Neural cell (in vitro differentiated cells): ENCODE data around the gene BTBD9. TPM values are rescaled to one million over a fixed set of nuclear protein-coding genes. Genes with fewer than 3 reads are reported as not detected.

Experiments
- H2AFZ ChIP-seq: fragments of 200-600, 300-800 bp; sonication (generic), shearing (Covaris generic); 2 replicates; pipeline ENCODE4 v1.6.0; 2014; ENCODE audit warnings: low read depth, mild to moderate bottlenecking, antibody characterized with exemption, low read length, moderate library complexity
- H3F3A ChIP-seq: fragments of 200-600 bp; shearing (Covaris generic); 2 replicates; pipeline ENCODE4 v1.6.1; 2016; ENCODE audit warnings: mild to moderate bottlenecking, moderate library complexity, mixed read lengths, antibody characterized with exemption, low read length; ENCODE audit not compliant: insufficient read depth, poor library complexity, severe bottlenecking
- H3K27ac ChIP-seq: fragments of 200-600, 300-800 bp; sonication (generic), shearing (Covaris generic); 2 replicates; pipeline ENCODE4 v1.5.1; 2014; ENCODE audit warnings: mild to moderate bottlenecking, low read length, moderate library complexity
- H3K27me3 ChIP-seq: fragments of 300-800, 200-600 bp; sonication (generic), shearing (Covaris generic); 2 replicates; pipeline ENCODE4 v1.6.0; 2014; ENCODE audit warnings: mild to moderate bottlenecking, low read depth, low read length, moderate library complexity; ENCODE audit not compliant: insufficient read depth
- H3K36me3 ChIP-seq: fragments of 300-800, 200-600 bp; sonication (generic), shearing (Covaris generic); 2 replicates; pipeline ENCODE4 v1.5.1; 2014; ENCODE audit warnings: mild to moderate bottlenecking, antibody characterized with exemption, low read length, moderate library complexity; ENCODE audit not compliant: insufficient read depth
- H3K4me2 ChIP-seq: fragments of 300-800, 200-600 bp; sonication (generic), shearing (Covaris generic); 2 replicates; pipeline ENCODE4 v1.6.0; 2014; ENCODE audit warnings: mild to moderate bottlenecking, low read length
- H3K4me3 ChIP-seq: fragments of 300-800, 200-600 bp; sonication (generic), shearing (Covaris generic); 2 replicates; pipeline ENCODE4 v1.5.1; 2014; ENCODE audit warnings: mild to moderate bottlenecking, low read length, moderate library complexity
- H3K79me2 ChIP-seq: fragments of 200-600 bp; shearing (Covaris generic); replicated peaks from 2 replicates; pipeline ENCODE4 v1.6.0; 2014; ENCODE audit warnings: mild to moderate bottlenecking, low read length, moderate library complexity; ENCODE audit not compliant: insufficient read depth
- H3K9ac ChIP-seq: fragments of 300-800, 200-600 bp; sonication (generic), shearing (Covaris generic); 2 replicates; pipeline ENCODE4 v1.6.1; 2016; ENCODE audit warnings: mild to moderate bottlenecking, low read length, mixed read lengths
- H3K9me2 ChIP-seq: fragments of 200-600 bp; shearing (Covaris generic); 2 replicates; pipeline ENCODE4 v1.6.1; 2016; ENCODE audit warnings: mild to moderate bottlenecking, low read length, mixed read lengths; ENCODE audit not compliant: insufficient read depth
- H3K9me3 ChIP-seq: fragments of 200-600, 300-800 bp; sonication (generic), shearing (Covaris generic); 2 replicates; pipeline ENCODE4 v1.6.1; 2016; ENCODE audit warnings: mild to moderate bottlenecking, mixed run types, low read length, moderate library complexity, mixed read lengths
- H4K20me1 ChIP-seq: fragments of 200-600 bp; shearing (Covaris generic); 2 replicates; pipeline ENCODE4 v1.6.1; 2016; ENCODE audit warnings: mild to moderate bottlenecking, mixed run types; ENCODE audit not compliant: insufficient read depth
- CTCF ChIP-seq: fragments of 450-650 bp; IDR thresholded peaks from 2 replicates; pipeline ENCODE4 v1.5.1; 2014; ENCODE audit warnings: antibody characterized with exemption, mild to moderate bottlenecking, moderate library complexity; ENCODE audit not compliant: poor library complexity, severe bottlenecking
- EP300 ChIP-seq: fragments of 450-650 bp; conservative IDR thresholded peaks from 2 replicates; pipeline ENCODE4 v1.6.1; 2014; ENCODE audit warnings: antibody characterized with exemption, mild to moderate bottlenecking, moderate library complexity; ENCODE audit not compliant: poor library complexity, severe bottlenecking
- EZH2 ChIP-seq: fragments of 200-600, 300-800 bp; shearing (Covaris generic), sonication (generic); IDR thresholded peaks from 2 replicates; pipeline ENCODE4 v1.6.1; 2014; ENCODE audit warnings: antibody characterized with exemption, low read length, borderline replicate concordance, mild to moderate bottlenecking; ENCODE audit not compliant: insufficient read depth, poor library complexity, severe bottlenecking
- MXI1 ChIP-seq: fragments of 450-650 bp; conservative IDR thresholded peaks from 2 replicates; pipeline ENCODE4 v1.6.1; 2014; ENCODE audit warnings: antibody characterized with exemption, mild to moderate bottlenecking; ENCODE audit not compliant: poor library complexity, severe bottlenecking
- POLR2AphosphoS5 ChIP-seq: IDR thresholded peaks from 2 replicates; pipeline ENCODE4 v1.6.1; 2012
- RAD21 ChIP-seq: fragments of 450-650 bp; conservative IDR thresholded peaks from 2 replicates; pipeline ENCODE4 v1.6.1; 2014; ENCODE audit warnings: antibody characterized with exemption, mild to moderate bottlenecking, moderate library complexity
- SMC3 ChIP-seq: fragments of 450-650 bp; conservative IDR thresholded peaks from 2 replicates; pipeline ENCODE4 v1.6.1; 2014; ENCODE audit warnings: antibody characterized with exemption, mild to moderate bottlenecking, moderate library complexity; ENCODE audit not compliant: poor library complexity
- TAF1 ChIP-seq: IDR thresholded peaks from 2 replicates; pipeline ENCODE4 v1.6.1; 2012; ENCODE audit warnings: low read depth
- polyA plus RNA-seq: library from polyadenylated mRNA; depleted of rRNA; stranded (reverse); fragments of >200 nt; gene quantifications from 2 replicates; pipeline ENCODE4 v1.2.3, GENCODE V29; 2014
- TF ChIP-seq, protein P1 (sequence below): IDR thresholded peaks from 2 replicates; pipeline ENCODE4 v1.6.1; 2012; ENCODE audit warnings: borderline replicate concordance

BTBD9 gene
- polyA plus RNA-seq, 1 donor from 2014 or later = 6.2 TPM

- Histone ChIP-seq H3K9ac (no peak overlapping the region), H3K79me2 (no peaks in the 10 kb centered on the region), H3K27me3 (no peaks in the 10 kb centered on the region), H3K4me3 (no peak overlapping the region), H4K20me1 (no peaks in the 10 kb centered on the region), H3K36me3 (no peaks in the 10 kb centered on the region), H3K4me2 (no peak overlapping the region), H3F3A (no peaks in the 10 kb centered on the region), H2AFZ (no peak overlapping the region), H3K9me2 (no peaks in the 10 kb centered on the region), H3K27ac (no peak overlapping the region), H3K9me3 (no peaks in the 10 kb centered on the region)
- TF ChIP-seq TAF1 = no peak
- TF ChIP-seq EP300 = no peak
- no peak for TF ChIP-seq SMC3
- no peak for TF ChIP-seq RAD21
- no peak for TF ChIP-seq EZH2
- TF ChIP-seq, protein P1, sequence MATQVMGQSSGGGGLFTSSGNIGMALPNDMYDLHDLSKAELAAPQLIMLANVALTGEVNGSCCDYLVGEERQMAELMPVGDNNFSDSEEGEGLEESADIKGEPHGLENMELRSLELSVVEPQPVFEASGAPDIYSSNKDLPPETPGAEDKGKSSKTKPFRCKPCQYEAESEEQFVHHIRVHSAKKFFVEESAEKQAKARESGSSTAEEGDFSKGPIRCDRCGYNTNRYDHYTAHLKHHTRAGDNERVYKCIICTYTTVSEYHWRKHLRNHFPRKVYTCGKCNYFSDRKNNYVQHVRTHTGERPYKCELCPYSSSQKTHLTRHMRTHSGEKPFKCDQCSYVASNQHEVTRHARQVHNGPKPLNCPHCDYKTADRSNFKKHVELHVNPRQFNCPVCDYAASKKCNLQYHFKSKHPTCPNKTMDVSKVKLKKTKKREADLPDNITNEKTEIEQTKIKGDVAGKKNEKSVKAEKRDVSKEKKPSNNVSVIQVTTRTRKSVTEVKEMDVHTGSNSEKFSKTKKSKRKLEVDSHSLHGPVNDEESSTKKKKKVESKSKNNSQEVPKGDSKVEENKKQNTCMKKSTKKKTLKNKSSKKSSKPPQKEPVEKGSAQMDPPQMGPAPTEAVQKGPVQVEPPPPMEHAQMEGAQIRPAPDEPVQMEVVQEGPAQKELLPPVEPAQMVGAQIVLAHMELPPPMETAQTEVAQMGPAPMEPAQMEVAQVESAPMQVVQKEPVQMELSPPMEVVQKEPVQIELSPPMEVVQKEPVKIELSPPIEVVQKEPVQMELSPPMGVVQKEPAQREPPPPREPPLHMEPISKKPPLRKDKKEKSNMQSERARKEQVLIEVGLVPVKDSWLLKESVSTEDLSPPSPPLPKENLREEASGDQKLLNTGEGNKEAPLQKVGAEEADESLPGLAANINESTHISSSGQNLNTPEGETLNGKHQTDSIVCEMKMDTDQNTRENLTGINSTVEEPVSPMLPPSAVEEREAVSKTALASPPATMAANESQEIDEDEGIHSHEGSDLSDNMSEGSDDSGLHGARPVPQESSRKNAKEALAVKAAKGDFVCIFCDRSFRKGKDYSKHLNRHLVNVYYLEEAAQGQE = no peak
- no peak for TF ChIP-seq POLR2AphosphoS5
- no peak for TF ChIP-seq CTCF
- TF ChIP-seq MXI1 = no peak
These were observed 329.7 kb downstream of the BTBD9 start for GRCh38 chr6:38310061-38310460.

GRCh38 chr6:38307740-38308139 is 332.0 kb downstream of the BTBD9 start:
- no peaks in the 10 kb centered on the region for H3K36me3 ChIP-seq
- H3K4me2 ChIP-seq = no peak overlapping the region
- no peaks in the 10 kb centered on the region for H4K20me1 ChIP-seq
- no peak overlapping the region for H2AFZ ChIP-seq
- no peaks in the 10 kb centered on the region for H3K9me2 ChIP-seq
- no peak overlapping the region for H3K9ac ChIP-seq
- H3K27ac ChIP-seq = no peak overlapping the region
- no peaks in the 10 kb centered on the region for H3K9me3 ChIP-seq
- H3K27me3 ChIP-seq = no peaks in the 10 kb centered on the region
- no peaks in the 10 kb centered on the region for H3F3A ChIP-seq
- no peak for TF ChIP-seq TAF1
- TF ChIP-seq RAD21 = no peak
- TF ChIP-seq CTCF = no peak
- no peak for TF ChIP-seq MXI1
- TF ChIP-seq EZH2 = no peak
- TF ChIP-seq POLR2AphosphoS5 = no peak
- TF ChIP-seq, protein P1 = no peak
- TF ChIP-seq SMC3 = no peak
- TF ChIP-seq EP300 = no peak
- H3K79me2 ChIP-seq = no peaks in the 10 kb centered on the region
- no peak overlapping the region for H3K4me3 ChIP-seq
